NOMO-1 (cell line): ENCODE data around the gene NFIC.

ENCODE experiments used
- DNase-seq, 2 experiments: peaks; one replicate each; lab custom pipeline; 2025; ENCODE audit not compliant: unreplicated experiment in 2 of 2; lab: John Stamatoyannopoulos, UW

NFIC gene

DNA sequence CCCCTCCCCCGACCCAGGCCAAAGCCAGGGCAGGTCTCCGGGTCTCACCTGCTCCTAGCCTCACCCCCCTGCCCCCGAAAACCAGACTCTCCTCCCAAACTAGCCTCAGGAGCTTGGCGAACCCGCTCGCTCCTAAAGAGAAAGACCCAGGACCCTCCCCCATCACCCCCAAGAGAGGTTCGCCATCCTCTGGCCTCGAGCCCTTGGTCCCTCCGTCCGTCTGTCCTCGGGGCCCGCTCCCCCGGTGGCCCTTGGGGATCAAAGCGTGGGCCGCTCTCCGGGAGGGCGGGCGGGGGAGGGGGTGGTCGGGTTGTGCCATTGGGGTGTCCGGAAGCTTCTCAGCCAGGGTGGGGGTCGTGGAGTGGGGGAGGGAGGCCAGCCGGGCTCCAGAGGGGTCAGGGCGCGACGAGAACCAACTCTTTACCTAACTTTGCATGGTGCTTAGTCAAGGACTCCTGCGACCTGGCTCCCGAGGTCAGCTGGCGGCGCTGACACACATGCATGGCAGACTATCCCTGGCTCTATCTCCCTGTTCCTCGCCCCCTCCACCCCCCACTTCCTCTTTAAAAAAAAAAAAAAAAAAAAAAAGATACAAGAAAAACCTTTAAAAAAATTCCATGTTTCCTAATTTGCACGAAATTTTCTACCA, 98.3 kb downstream of the NFIC start:
- no peak for DNase-seq

DNA sequence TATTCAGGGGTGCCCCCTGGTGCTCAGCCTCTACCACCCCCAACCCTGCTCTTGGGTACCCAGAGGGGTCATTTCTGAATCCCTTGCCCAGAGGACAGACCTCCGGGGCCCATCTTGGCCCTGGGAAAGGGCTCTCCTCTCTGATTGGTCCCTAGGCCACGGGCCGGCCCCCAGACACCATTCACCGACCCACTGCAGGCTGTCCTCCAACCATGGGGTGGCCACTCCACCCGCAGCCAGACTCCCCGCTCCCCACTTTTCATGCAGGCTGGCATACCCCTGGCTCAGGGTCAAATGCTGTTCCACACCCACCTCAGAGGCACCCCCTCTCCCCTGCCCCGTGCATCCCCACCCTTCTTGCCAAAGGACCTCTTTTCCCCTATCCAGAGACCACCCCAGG, 99.2 kb downstream of the NFIC start:
- DNase-seq: no peak

GRCh38 chr19:3466635-3467034, 100.3 kb downstream of the NFIC start:
- no peak for DNase-seq

DNA sequence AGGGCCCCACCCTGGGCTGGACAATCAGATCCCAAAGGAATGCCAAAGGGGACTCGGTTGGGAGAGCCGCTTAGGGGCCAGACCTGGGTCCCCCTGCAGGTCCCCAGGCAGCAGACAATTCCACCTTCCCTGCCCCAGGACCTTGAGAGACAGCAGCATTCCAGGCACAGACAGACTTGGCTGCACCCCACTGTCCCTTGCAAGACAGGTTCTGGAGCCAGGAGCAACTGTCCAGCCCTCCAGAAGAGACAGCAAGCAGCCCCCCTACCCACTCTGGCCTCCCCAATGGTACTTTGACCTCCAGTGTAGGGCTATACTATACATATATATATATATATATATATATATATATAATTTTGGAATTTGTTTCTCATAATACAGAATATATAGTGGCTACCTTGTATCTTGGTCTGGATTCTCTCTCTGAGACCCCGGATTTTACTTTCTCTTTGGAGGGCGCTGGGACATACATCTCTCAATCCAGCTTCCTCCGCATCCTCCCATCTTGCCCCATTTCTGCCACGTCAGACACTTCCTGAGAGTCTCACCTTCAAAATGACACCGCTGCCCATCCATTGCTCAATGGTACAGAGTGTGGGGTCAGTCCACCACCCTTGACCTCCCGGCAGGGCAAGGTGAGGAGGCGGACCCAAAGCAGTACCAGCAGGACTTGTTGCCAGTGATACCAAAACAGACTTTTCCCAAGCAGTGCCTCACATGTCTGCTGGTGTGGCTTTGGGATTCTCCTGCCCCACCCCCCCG, 101.2 kb downstream of the NFIC start:
- DNase-seq: no peak

GRCh38 chr19:3468211-3468610, 101.8 kb downstream of the NFIC start:
- DNase-seq: no peak

DNA sequence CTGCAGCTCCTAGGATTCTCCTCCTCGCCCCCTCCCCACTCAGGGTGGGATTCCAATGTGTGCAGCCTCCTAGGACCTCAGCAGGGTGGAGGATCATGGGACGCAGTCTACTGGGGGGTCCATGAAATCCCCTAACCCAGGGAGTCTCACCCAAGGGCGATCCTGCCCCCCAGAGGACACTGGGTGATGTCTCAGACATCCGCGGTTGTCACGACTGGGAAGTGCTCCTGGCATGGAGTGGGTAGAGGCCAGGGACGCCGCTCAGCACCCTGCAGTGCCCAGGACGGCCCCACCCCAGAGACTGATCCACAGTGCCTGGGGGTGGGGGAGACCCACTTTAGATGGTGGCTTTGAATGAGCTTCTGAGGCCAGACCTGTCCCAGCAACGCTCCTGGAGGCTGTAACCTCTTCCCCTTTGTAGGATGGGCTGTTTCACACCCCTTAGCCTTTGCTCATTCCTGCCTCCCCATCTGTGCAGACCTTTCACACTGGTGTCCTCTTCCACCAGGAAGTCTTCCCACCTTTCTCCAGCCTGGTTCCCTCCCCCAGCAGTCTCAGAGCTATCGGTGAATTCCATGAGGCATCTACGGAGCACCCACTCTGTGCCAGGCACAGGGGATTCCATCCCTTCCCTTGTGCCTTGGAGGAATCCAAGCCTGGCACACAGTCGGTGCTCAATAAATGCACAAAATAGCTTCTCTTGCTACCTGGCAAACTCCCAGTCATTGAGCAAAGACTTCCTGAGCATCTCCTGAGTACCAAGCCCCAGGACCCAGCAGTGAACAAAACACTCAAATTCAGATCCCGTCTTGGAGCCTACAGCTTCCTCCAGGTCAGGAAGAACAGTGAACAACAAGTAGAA, 103.5 kb downstream of the NFIC start:
- DNase-seq: no peak

- no peak for DNase-seq
These were observed 104.2 kb downstream of the NFIC start for GRCh38 chr19:3470500-3471128.

DNA sequence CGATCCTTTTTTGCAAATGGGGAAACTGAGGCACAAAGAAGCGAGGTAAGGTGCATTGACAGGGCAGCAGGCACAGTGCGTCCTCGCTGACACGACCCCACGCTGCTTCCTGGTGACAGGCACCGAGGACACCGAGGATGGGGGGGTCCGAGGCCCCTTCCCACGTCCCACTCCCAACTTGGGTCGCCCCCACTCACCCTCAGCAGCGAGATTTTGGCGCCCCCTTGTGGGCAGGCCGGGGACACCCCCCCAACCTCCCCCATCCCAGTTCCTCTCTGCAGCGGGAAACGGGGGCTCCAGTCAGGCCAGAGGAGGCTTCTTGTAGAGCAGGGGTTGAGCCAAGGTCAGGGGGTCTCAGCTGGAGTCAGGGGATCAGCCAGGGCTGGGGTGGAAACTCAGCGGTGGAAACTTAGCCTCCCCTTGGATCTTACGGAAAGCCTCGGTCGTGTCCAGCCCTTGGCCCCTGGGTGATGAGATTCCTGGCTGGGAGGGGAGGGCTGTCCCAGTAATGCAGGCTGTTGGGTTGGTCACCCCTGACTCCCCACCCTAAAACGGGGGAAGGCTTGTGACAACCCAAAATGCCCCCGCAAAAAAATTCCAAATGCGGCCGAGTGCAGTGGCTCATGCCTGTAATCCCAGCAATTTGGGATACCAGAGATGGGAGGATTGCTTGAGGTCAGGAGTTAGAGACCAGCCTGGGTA, 105.7 kb downstream of the NFIC start:
- DNase-seq: no peak

DNA sequence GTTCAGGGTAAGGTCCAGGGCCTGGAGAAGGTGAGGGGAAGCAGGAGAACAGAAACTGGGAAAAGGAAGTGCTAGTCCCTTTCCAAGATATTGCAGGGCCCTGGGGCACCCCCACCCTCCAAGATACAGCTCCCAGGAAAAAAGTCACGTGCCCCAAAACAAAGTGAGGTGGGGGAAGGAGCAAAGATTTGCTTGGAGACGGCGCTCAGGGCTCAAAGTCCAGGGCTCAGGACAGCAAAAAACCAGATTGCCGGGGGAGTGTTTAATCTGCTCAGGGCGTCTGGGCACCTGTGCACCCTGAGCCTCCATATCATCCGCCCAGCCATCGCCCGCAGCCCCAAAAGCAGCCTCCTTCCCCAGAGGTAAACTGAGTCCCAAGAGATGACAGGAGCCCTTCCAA, 107.6 kb downstream of the NFIC start:
- no peak for DNase-seq

- no peak for DNase-seq
These were observed 108.2 kb downstream of the NFIC start for GRCh38 chr19:3474614-3475013.

- DNase-seq: no peak
These were observed 109.1 kb downstream of the NFIC start for GRCh38 chr19:3475449-3475848.

DNA sequence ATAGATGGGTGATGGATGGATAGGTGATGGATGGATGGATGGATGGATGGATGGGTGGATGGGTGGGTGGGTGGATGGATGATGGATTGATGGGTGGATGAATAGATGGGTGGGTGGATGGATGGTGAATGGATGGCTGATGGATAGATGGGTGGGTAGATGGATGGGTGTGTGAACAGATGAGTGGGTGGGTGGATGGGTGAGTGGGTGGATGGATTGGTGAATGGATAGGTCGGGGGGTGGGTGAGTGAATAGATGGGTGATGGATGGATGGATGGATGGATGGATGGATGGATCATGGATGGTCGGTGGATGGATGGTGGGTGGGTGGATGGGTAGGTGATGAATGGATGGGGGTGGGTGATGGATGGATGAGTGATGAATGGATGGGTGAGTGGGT, 110.4 kb downstream of the NFIC start:
- no peak for DNase-seq

DNA sequence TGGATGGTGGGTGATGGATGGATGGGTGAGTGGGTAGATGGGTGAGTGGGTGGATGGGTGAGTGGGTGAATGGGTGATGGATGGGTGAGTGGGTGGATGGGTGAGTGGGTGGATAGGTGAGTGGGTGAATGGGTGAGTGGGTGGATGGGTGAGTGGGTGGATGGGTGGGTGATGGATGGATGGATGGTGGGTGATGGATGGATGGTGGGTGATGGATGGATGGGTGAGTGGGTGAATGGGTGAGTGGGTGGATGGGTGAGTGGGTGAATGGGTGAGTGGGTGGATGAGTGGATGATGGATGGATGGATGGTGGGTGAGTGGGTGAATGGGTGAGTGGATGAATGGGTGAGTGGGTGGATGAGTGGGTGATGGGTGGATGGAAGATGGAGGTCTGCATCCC, 111.1 kb downstream of the NFIC start:
- no peak for DNase-seq

- no peak for DNase-seq
These were observed 111.6 kb downstream of the NFIC start for GRCh38 chr19:3477951-3478350.

DNA sequence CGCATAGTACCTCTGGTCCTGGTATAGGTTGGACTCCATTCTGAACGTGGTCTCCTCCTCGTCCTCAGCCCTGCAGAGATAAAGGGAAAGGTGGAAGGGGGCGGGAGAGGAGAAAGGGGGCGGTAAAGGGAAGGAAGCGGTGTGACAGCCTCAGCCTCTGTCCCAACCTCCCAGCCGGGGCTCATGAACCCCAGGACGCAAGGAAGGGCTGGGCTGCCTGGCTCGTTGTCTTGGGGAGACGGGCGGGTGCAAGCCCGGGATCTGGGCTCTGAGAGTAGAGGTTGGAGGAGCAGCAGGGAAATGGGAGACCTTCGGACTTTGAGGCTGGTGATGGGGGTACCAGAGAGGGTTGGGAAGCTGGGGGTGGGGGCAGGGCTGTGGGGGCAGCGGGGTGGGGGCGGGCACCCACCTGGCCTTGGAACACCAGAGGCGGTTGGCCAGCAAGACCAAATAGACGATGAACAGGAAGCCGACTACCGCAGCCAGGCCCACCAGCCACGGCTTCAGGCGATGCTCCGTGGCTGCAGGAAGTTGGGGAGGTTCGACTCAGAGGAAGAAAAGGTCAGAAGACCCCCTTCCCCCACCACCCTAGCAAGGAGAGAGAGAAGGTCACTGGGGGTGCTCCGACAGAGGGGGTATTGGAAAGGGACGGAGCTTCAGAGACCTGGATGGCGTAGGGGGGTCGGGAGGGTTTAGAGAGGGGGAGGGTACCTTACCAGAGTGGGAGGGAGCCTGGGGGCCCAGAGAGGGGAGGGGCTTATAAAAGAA, 112.2 kb downstream of the NFIC start:
- DNase-seq: no peak

- peak; percentile 67 to 72 for DNase-seq
These were observed 112.9 kb downstream of the NFIC start for GRCh38 chr19:3479177-3479833.

GRCh38 chr19:3479834-3480215, 113.4 kb downstream of the NFIC start:
- no peak for DNase-seq

GRCh38 chr19:3480383-3481091, 114.2 kb downstream of the NFIC start, which contains the start of gene SMIM24:
Gene SMIM24 (minus strand): TSS chr19:3480525. CDS start chr19:3480463, 62 bp downstream.
- no peak for DNase-seq
